Thyroid gland (tissue), 4 donors: ENCODE measurements around the gene SCUBE3.

Source experiments
- POLR2A ChIP-seq, 2 donors: fragments of 450-650 bp; IDR thresholded peaks; one replicate each; pipeline ENCODE4 v1.6.1; 2017; ENCODE audit warnings: antibody characterized with exemption in 2 of 2, mild to moderate bottlenecking in 2 of 2, moderate library complexity in 1 of 2
- TF ChIP-seq, protein P1 (sequence below), 6 experiments: fragments of 200-600 bp in 3 of 6; fragments of 450-650 bp in 3 of 6; sonication (generic) in 3 of 6; IDR thresholded peaks; one replicate each; pipeline ENCODE4 v1.5.1; 2016 to 2019; ENCODE audit warnings: antibody characterized with exemption in 6 of 6, mild to moderate bottlenecking in 2 of 6, inconsistent platforms in 1 of 6, moderate library complexity in 1 of 6

DNA sequence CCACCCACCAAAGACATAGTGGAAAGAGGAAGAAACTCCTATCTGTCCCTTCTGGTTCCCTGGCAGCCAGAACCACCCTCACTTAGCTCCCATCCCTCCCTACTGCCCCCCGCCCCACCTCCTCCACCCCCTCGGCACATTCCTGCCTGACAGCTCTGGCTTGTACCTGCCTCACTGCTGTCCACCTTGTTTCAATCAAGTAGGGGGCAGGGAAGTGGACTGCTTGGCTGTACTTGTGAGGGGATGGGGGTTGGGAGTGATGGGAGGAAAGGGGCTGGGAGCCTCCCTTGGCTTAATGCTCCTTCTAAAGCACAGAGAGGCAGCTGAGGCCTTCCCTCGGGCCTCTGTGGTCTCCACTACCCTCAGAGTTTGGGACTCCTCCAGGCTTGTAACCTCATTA lies 23.7 kb downstream of the SCUBE3 start:
- TF ChIP-seq, protein P1, sequence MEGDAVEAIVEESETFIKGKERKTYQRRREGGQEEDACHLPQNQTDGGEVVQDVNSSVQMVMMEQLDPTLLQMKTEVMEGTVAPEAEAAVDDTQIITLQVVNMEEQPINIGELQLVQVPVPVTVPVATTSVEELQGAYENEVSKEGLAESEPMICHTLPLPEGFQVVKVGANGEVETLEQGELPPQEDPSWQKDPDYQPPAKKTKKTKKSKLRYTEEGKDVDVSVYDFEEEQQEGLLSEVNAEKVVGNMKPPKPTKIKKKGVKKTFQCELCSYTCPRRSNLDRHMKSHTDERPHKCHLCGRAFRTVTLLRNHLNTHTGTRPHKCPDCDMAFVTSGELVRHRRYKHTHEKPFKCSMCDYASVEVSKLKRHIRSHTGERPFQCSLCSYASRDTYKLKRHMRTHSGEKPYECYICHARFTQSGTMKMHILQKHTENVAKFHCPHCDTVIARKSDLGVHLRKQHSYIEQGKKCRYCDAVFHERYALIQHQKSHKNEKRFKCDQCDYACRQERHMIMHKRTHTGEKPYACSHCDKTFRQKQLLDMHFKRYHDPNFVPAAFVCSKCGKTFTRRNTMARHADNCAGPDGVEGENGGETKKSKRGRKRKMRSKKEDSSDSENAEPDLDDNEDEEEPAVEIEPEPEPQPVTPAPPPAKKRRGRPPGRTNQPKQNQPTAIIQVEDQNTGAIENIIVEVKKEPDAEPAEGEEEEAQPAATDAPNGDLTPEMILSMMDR (IDR thresholded peaks at IDR 0.05): no peak
- TF ChIP-seq POLR2A (IDR thresholded peaks at IDR 0.05): no peak
